HepG2 (cell line): ENCODE data around the gene METAP1D. TPM values are rescaled to one million over a fixed set of nuclear protein-coding genes. Genes with fewer than 3 reads are reported as not detected.

Source experiments
- GMEB1 ChIP-seq: sonication (generic); formaldehyde crosslinking; IDR thresholded peaks from 2 replicates; pipeline ENCODE4 v1.5.1; 2020; ENCODE audit warnings: missing genetic modification reagents, mild to moderate bottlenecking, borderline replicate concordance
- HOMEZ ChIP-seq: IDR thresholded peaks from 2 replicates; pipeline ENCODE4 v1.6.1; 2016; ENCODE audit warnings: low read depth
- KMT2B ChIP-seq: IDR thresholded peaks from 2 replicates; pipeline ENCODE4 v1.6.1; 2016; ENCODE audit warnings: missing genetic modification reagents, missing compliant biosample characterization
- MXD4 ChIP-seq: IDR thresholded peaks from 2 replicates; pipeline ENCODE4 v1.6.1; 2016; ENCODE audit warnings: mild to moderate bottlenecking, missing biosample characterization, missing genetic modification reagents
- NBN ChIP-seq: fragments of 450-650 bp; conservative IDR thresholded peaks from 2 replicates; pipeline ENCODE4 v1.6.1; 2017
- PHB2 ChIP-seq: fragments of 450-650 bp; IDR thresholded peaks from 2 replicates; pipeline ENCODE4 v1.6.1; 2018; ENCODE audit not compliant: partially characterized antibody
- RBM39 ChIP-seq: fragments of 200-400 bp; formaldehyde crosslinking; IDR thresholded peaks from one replicate; pipeline ENCODE4 v1.6.1; 2018; ENCODE audit warnings: antibody characterized with exemption, mild to moderate bottlenecking, low read depth, low read length; ENCODE audit not compliant: poor library complexity, severe bottlenecking
- TBX2 ChIP-seq: sonication (generic); formaldehyde crosslinking; IDR thresholded peaks from 2 replicates; pipeline ENCODE4 v1.5.0; 2020; ENCODE audit warnings: missing genetic modification reagents, mild to moderate bottlenecking, borderline replicate concordance
- ZNF329 ChIP-seq: sonication (generic); formaldehyde crosslinking; IDR thresholded peaks from 2 replicates; pipeline ENCODE4 v1.9.0; 2021; ENCODE audit warnings: low read depth, mild to moderate bottlenecking, missing genetic modification reagents
- ZNF343 ChIP-seq: sonication (generic); formaldehyde crosslinking; IDR thresholded peaks from 2 replicates; pipeline ENCODE4 v1.4.0; 2020; ENCODE audit warnings: mild to moderate bottlenecking, missing genetic modification reagents
- ZNF713 ChIP-seq: sonication (generic); formaldehyde crosslinking; IDR thresholded peaks from 2 replicates; pipeline ENCODE4 v1.4.0; 2020; ENCODE audit warnings: mild to moderate bottlenecking, missing genetic modification reagents
- ZNF766 ChIP-seq: sonication (generic); formaldehyde crosslinking; IDR thresholded peaks from 2 replicates; pipeline ENCODE4 v1.5.0; 2020; ENCODE audit warnings: missing genetic modification reagents, borderline replicate concordance
- polyA plus RNA-seq, 8 experiments: library from polyadenylated mRNA; depleted of rRNA in 3 of 8; stranded (reverse) in 7 of 8; unstranded in 1 of 8; fragments of >200 nt; fragmentation: Illumina TruSeq in 4 of 8; extraction: Trizol in 4 of 8; gene quantifications; 2 replicates each; pipeline versions ENCODE4 v1.2.1 to v1.2.3, GENCODE V29; 2011 to 2016; ENCODE audit warnings: low read depth in 4 of 8, missing spikeins in 1 of 8, mixed read lengths in 1 of 8; ENCODE audit not compliant: insufficient read depth in 1 of 8
- total RNA-seq, 5 experiments: library from RNA; depleted of rRNA; stranded (reverse); fragments of >200 nt; fragmentation: Illumina TruSeq; extraction: Trizol; gene quantifications; 2 replicates each; pipeline ENCODE4 v1.2.3, GENCODE V29; 2016; ENCODE audit warnings: low read depth in 1 of 5
- TF ChIP-seq, protein P1 (sequence below): sonication (generic); formaldehyde crosslinking; IDR thresholded peaks from 2 replicates; pipeline ENCODE4 v1.4.0; 2020; ENCODE audit warnings: mild to moderate bottlenecking, missing genetic modification reagents
- TF ChIP-seq, protein P2 (sequence below): sonication (generic); formaldehyde crosslinking; IDR thresholded peaks from 2 replicates; pipeline ENCODE4 v1.4.0; 2020; ENCODE audit warnings: missing genetic modification reagents
- TF ChIP-seq, protein P3 (sequence below): sonication (generic); formaldehyde crosslinking; IDR thresholded peaks from 2 replicates; pipeline ENCODE4 v1.5.0; 2020; ENCODE audit warnings: mild to moderate bottlenecking, low read depth, missing genetic modification reagents, borderline replicate concordance

METAP1D gene
- total and polyA plus RNA-seq, 2 of the 13 experiments (the other 11 are each of a cell fraction or from before 2014, with no cell fraction given) = 14.7 to 21.6 TPM

DNA sequence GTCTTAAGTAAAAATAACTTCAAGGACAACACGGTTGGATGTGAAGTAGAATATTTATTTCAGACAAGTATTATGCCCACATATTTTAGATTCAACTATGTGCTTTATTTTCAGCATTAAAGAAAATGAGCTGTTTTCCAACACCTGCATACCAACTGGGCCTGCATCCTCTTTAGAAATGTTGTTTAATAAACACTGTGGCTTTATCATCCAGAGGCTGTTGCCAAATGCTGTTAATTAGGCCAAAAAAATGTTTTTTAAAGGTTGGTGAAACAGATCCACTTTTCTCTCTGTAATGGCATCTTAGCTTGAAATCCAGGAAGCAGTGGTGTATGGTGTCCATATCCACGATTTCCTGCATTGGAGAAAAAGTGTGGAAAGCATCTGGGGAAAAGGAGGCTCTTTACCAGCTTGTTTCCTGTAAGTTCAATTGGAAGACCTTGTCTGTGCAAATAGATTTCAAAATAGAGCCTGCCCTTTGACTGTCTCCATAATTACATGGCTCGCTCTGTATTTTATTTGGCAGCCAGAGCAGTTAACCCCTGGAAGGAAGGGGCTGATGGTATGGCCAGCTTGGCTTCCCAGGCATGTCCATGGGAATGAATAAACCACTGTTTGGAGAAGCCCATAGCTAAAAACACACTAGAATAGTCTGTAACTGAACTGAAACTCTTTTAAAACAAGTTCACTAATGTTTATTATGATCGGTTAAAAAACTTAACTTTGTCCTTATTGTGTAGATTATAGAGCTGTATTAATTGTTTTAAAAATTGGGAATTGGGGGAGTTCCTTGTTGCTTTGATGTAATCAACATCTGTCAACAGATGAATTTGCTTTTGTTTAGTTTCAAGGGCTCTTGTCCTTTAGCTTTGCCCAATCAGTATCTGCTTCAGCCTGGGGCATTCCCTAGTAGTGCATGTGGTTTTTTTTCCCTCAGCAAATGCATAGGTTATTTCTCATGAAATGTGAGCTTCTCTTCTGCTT, 52.5 kb downstream of the METAP1D start (continued):
- TF ChIP-seq ZNF766 (peak; percentile 73; the same call in 1 of the 2 replicates), MXD4 (peak; percentile 86), ZNF713 (CRISPR knock-in tag) (no peak), NBN (no peak), TBX2 (peak; percentile 88), HOMEZ (peak; percentile 98), KMT2B (CRISPR knock-in tag) (peak; percentile 81; the same call in 1 of the 2 replicates), PHB2 (no peak), ZNF329 (CRISPR knock-in tag) (no peak), GMEB1 (CRISPR knock-in tag) (peak; percentile 5; the same call in 1 of the 2 replicates), ZNF343 (CRISPR knock-in tag) (no peak), RBM39 (no peak)
- TF ChIP-seq, protein P1, sequence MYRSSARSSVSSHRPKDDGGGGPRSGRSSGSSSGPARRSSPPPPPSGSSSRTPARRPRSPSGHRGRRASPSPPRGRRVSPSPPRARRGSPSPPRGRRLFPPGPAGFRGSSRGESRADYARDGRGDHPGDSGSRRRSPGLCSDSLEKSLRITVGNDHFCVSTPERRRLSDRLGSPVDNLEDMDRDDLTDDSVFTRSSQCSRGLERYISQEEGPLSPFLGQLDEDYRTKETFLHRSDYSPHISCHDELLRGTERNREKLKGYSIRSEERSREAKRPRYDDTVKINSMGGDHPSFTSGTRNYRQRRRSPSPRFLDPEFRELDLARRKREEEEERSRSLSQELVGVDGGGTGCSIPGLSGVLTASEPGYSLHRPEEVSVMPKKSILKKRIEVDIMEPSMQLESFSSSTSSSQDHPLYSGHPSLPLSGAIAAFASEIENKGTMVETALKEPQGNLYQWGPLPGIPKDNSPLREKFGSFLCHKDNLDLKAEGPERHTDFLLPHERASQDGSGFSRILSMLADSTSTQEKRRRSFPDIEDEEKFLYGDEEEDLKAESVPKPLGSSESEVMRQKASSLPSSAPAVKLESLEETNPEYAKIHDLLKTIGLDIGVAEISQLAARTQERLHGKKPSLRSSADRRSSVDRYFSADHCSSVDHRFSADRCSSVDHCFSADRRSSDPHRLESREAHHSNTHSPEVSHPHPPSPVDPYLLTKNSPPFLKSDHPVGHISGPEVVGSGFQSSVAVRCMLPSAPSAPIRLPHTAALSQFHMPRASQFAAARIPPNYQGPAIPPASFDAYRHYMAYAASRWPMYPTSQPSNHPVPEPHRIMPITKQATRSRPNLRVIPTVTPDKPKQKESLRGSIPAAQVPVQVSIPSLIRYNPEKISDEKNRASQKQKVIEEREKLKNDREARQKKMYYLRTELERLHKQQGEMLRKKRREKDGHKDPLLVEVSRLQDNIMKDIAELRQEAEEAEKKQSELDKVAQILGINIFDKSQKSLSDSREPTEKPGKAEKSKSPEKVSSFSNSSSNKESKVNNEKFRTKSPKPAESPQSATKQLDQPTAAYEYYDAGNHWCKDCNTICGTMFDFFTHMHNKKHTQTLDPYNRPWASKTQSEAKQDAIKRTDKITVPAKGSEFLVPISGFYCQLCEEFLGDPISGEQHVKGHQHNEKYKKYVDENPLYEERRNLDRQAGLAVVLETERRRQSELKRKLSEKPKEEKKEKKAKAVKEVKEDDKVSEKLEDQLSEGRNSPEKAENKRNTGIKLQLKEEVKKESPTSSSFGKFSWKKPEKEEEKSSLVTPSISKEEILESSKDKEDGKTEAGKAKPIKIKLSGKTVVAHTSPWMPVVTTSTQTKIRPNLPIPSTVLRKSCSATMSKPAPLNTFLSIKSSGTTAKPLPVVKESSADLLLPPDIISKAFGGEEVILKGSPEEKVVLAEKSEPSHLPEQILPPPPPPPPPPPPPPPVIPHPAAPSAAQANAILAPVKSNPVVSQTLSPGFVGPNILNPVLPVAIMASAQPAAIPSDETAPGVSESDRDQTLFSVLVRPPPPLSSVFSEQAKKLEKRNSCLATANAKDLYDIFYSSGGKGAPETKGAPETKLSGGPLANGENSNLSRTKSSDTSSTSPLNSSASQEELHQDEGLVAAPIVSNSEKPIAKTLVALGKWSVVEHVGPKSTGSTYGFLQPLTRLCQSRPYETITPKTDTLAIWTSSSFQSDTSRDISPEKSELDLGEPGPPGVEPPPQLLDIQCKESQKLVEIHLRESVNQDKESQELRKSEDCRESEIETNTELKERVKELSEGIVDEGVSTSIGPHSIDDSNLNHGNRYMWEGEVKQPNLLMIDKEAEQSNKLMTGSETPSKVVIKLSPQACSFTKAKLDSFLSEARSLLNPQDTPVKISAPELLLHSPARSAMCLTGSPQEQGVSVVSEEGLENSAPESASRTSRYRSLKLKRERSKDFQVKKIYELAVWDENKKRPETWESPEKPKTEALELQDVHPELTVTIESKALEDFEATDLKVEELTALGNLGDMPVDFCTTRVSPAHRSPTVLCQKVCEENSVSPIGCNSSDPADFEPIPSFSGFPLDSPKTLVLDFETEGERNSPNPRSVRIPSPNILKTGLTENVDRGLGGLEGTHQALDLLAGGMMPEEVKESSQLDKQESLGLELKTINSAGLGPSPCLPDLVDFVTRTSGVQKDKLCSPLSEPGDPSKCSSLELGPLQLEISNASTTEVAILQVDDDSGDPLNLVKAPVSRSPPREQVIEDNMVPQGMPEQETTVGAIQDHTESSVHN = no peak
- TF ChIP-seq, protein P2, sequence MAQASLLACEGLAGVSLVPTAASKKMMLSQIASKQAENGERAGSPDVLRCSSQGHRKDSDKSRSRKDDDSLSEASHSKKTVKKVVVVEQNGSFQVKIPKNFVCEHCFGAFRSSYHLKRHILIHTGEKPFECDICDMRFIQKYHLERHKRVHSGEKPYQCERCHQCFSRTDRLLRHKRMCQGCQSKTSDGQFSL (CRISPR knock-in tag) = peak; percentile 43; the same call in 1 of the 2 replicates
- TF ChIP-seq, protein P3, sequence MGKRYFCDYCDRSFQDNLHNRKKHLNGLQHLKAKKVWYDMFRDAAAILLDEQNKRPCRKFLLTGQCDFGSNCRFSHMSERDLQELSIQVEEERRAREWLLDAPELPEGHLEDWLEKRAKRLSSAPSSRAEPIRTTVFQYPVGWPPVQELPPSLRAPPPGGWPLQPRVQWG = no peak
